NCI-H2227 (cell line): Measurements from ENCODE around the gene PBX3.

Experiments
- DNase-seq: peaks from one replicate; lab custom pipeline; 2025; ENCODE audit not compliant: unreplicated experiment; lab: John Stamatoyannopoulos, UW

PBX3 gene

DNA sequence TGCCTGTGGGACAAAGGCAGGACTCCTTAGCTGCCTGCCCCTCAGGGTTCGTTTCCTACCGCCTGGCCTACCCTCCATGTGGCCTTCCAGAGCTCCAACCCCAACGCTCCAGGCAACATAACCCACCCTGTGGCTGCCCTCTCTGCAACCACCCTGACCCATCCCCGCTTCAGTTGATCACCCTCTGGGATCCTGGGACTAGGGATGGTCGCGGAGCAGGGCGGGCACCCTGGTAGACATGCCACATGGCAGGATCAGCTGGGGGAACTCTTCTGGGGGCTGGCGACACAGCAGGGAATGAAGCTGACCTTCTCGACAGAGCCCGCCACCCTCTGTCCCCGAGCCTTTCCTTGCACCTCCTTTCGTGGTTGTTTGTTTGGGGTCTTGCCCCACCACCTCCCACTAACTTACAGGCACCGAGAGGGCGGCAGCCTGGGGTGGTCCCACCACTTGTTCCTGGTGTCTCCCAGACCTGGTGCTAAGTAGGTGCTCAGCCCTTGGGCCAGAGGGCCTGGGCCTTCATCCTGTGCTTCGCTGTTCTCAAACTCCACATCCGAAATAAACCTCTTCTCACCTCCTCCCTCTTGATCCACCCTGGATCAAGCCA, 243.1 kb downstream of the PBX3 start:
- DNase-seq = no peak

DNA sequence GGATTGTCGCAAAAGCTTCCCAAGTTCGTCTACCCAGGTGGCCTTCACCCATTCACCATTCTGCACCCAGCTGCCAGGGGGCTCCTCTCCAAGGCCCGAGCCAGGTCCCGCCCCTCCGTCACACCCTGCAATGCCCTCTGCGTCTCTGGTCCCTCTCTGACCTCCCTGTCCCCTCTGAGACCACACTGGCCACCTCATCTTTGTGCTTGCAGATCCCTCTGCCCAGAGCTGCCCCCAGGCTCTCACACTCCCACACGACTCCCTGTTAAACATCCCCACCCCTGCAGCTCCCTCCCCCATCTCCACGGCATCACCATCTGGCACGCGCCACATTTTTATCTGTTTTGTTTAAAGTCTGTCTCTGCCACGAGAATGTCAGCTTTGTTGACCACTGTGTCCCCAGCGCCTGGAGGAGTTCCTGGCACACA, 243.6 kb downstream of the PBX3 start:
- no peak for DNase-seq

- no peak for DNase-seq
Observed at GRCh38 chr9:125991886-125992529, 244.8 kb downstream of the PBX3 start.

- DNase-seq = no peak
Observed at GRCh38 chr9:125992557-125992956, 245.4 kb downstream of the PBX3 start.

GRCh38 chr9:125993466-125993865, 246.3 kb downstream of the PBX3 start:
- no peak for DNase-seq

DNA sequence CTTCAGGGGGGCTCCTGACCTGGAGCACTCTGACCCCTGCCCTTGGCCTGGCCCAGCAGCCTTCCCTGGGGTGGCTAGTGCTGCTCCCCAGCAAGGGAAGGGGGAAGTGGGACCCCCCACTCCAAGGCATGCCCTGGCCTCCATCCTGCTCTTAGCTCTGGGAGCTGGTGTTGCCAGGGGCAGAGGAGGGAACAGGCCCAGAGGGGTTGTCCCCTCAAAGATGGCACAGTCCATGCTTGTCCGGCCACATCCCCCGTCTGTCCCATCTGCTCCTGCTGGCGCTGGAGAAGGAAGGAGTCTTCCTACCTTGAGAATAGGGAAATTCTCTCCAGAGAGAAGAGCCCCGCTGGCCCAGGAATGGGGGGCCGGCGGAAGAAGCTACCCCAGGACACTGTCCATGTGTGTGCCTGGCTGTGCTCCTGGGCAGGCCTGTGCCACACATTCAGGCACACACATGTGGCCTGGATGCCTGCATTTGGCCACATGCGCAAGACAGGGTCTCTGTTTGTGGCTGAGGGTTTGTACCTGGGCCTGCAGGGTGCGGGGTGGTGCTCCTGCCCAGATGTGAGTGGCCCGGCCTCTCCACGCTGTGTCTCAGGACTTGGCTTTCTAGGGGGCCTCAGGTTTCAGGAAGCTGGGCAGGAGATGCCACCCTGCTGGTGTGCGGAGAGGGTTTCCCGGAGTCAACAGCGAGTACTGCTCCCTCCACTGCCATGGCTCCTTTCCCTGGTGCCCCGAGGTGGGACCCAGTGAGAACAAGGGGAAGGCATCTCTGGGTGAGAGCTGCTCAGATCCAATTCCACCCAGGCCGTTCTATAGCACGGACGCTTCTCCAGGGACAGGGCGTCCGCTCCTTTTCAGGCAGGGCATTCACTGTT, 247.1 kb downstream of the PBX3 start:
- no peak for DNase-seq

GRCh38 chr9:125995006-125995405, 247.8 kb downstream of the PBX3 start:
- DNase-seq = no peak

- DNase-seq = no peak
Observed at GRCh38 chr9:125995706-125996105, 248.5 kb downstream of the PBX3 start.

DNA sequence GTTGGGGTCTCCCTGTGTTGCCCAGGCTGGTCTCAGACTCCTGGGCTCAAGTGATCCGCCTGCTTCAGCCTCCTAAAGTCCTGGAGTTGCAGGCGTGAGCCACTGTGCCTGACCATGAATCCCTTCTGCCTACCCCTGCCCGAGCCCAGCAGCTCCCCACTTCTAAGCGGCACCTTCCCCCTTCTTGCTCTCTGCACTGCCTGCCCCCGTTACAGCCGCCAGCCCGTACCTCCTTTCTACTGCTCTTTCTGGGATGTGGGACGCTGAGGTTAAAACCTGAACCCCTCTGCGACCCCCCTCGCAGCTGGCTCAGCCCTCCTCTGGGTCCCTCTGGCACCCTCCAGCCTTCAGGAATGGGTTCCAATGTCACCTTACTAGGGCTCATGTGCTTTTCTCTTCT, 249.6 kb downstream of the PBX3 start:
- no peak for DNase-seq

- DNase-seq = no peak
Observed at GRCh38 chr9:125997196-125997823, 250.1 kb downstream of the PBX3 start.

- DNase-seq = no peak
Observed at GRCh38 chr9:125998837-125999503, 251.8 kb downstream of the PBX3 start.

DNA sequence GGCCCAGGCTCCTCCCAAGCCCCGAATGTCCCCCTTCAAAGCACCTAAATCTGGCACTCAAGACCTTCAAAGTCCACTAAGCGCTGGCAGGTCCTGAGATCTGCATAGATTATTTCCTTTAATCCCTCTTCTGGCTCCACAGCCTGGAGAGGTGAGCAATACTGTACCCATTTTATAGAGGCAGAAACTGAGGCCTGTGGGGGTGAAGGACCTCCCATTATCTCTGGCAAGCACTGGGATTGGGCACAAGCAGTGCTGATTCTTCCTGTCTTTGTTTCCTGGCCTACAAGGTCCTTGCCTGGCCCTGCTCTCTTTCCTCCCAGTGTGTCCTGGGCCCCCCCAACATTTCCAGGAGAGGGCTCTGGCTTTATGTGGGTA, 252.3 kb downstream of the PBX3 start:
- DNase-seq = no peak

DNA sequence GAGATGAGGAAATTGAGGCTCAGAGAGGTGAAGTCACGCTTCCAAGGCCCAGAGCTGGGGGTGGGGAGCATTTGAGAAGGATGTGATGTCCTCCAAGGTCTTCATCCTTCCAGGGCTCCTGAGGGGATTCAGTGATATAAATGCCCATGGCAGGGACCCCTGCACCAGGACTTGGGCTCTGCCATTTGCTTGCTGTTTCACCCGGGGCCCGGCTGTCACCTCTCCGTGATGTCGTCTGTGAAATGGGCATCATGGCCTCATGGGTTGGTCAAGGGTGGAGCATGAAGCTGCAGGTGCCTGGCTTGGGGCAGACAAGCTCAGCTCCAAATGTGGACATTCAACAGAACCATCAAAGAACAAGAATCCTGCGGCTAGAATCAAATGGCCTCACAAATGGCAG, 253.1 kb downstream of the PBX3 start:
- no peak for DNase-seq

DNA sequence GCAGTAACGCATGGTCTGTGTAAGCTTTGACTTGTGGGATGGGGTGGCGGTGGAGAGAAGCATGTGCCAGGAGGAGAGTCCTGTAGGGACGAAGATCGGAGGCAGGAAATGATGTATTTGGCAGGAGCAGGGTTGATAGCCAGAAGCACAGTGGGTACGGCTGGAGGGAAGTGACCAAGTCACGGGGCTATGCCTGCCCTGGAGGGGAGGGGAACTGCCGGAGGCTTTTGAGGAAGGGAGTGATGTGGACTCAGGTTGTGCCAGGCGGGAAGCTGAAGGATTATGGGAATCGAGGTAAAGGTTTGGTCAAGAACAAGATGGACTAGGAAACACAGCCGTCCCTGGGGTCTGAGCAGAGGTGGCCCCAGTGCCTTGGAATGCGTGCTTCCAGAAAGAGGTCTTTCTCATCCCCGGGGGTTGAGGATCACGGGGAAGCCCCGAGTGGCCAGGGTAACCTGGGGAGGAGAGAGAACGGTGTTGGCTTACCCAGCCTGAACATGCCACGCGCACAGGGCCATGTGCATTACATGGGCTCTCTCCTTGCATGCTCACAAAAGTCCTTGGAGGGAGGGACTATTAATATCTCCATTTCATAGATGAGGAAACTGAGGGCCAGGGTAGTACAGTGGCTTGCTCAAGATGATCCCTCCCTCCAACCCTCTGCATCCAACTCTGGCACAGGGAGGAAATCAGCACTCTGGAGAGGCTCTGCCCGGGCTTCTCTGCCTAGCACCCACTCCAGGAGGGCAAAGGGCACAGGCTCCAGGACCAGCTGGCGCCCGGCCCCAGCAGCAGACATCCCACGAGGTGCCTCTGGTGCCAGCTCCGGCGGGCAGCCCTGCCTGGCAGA, 253.8 kb downstream of the PBX3 start:
- DNase-seq = no peak

- no peak for DNase-seq
Observed at GRCh38 chr9:126001581-126002225, 254.5 kb downstream of the PBX3 start.

- no peak for DNase-seq
Observed at GRCh38 chr9:126002476-126003350, 255.5 kb downstream of the PBX3 start.

GRCh38 chr9:126009047-126009446, 261.9 kb downstream of the PBX3 start:
- no peak for DNase-seq

DNA sequence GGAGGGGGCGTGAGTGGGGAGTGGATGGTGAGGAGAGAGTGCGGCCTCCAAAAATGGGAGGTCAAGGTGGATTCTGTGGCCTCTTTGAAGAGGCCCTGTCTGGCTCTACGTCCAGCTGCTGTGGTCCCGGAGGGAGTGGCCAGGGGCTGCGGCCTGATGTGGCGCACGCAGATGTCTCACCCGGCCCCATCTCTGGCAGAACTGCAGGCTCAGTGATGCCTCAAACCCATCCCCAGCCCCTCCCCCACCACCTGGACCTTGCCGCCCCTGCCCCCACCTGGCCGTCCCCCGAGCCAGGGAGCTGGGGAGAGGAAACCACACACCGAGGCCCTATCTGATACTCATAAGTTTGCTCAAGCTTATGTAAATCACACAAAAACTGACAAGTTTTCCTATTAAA, 267.6 kb downstream of the PBX3 start:
- DNase-seq = no peak

GRCh38 chr9:126015424-126015823, 268.3 kb downstream of the PBX3 start:
- no peak for DNase-seq
